Hepatocyte (in vitro differentiated cells): ENCODE data around the gene ZNF382. TPM values are rescaled to one million over a fixed set of nuclear protein-coding genes. Genes with fewer than 3 reads are reported as not detected.
"Not testable (repeated sequence)": the region's sequence is repeated elsewhere in the genome, so short reads cannot be mapped to it uniquely, and the experiment has no call there.

ENCODE experiments used
- DNase-seq: peaks from one replicate; pipeline ENCODE4 v3.0.0-alpha.2; 2016; ENCODE audit warnings: low spot score
- H2AFZ ChIP-seq: fragments of 200-600 bp; sonication (generic); 2 replicates; pipeline ENCODE4 v1.6.0; 2016; ENCODE audit warnings: antibody characterized with exemption, mild to moderate bottlenecking
- H3K27ac ChIP-seq: fragments of 200-600 bp; sonication (generic); 2 replicates; pipeline ENCODE4 v1.5.1; 2016; ENCODE audit warnings: mild to moderate bottlenecking
- H3K27me3 ChIP-seq: fragments of 200-600 bp; sonication (generic); 2 replicates; pipeline ENCODE4 v1.6.1; 2016
- H3K36me3 ChIP-seq: fragments of 200-600 bp; sonication (generic); replicated peaks from 2 replicates; pipeline ENCODE4 v1.5.1; 2016; ENCODE audit warnings: low read depth; ENCODE audit not compliant: insufficient read depth
- H3K4me1 ChIP-seq: fragments of 200-600 bp; sonication (generic); 2 replicates; pipeline ENCODE4 v1.5.1; 2016; ENCODE audit warnings: mild to moderate bottlenecking, moderate library complexity; ENCODE audit not compliant: insufficient read depth
- H3K4me2 ChIP-seq: fragments of 200-600 bp; sonication (generic); 2 replicates; pipeline ENCODE4 v1.6.0; 2016
- H3K4me3 ChIP-seq: fragments of 200-600 bp; sonication (generic); 2 replicates; pipeline ENCODE4 v1.5.1; 2016; ENCODE audit warnings: mild to moderate bottlenecking
- H3K79me2 ChIP-seq: fragments of 200-600 bp; sonication (generic); 2 replicates; pipeline ENCODE4 v1.6.0; 2017; ENCODE audit warnings: mild to moderate bottlenecking
- H3K9me2 ChIP-seq: fragments of 200-600 bp; sonication (generic); replicated peaks from 2 replicates; pipeline ENCODE4 v1.6.0; 2017; ENCODE audit warnings: mild to moderate bottlenecking; ENCODE audit not compliant: insufficient read depth
- H3K9me3 ChIP-seq: fragments of 200-600 bp; sonication (generic); 2 replicates; pipeline ENCODE4 v1.5.1; 2016; ENCODE audit warnings: low read depth, mild to moderate bottlenecking
- H4K20me1 ChIP-seq: fragments of 200-600 bp; sonication (generic); 2 replicates; pipeline ENCODE4 v1.6.0; 2016; ENCODE audit warnings: mild to moderate bottlenecking; ENCODE audit not compliant: insufficient read depth, poor library complexity, severe bottlenecking
- CTCF ChIP-seq: fragments of 200-600 bp; sonication (generic); IDR thresholded peaks from 2 replicates; pipeline ENCODE4 v1.5.1; 2016; ENCODE audit warnings: antibody characterized with exemption, mild to moderate bottlenecking; ENCODE audit not compliant: poor library complexity
- EZH2 ChIP-seq: fragments of 200-600 bp; sonication (generic); IDR thresholded peaks from 2 replicates; pipeline ENCODE4 v1.6.1; 2016; ENCODE audit warnings: antibody characterized with exemption, mild to moderate bottlenecking, borderline replicate concordance
- EZH2phosphoT487 ChIP-seq: fragments of 200-600 bp; sonication (generic); IDR thresholded peaks from one replicate; pipeline ENCODE4 v1.6.1; 2018; ENCODE audit warnings: antibody characterized with exemption, mild to moderate bottlenecking, low read depth, moderate library complexity; ENCODE audit not compliant: unreplicated experiment, severe bottlenecking
- WGBS: methylation state at CpG from one replicate; pipeline ENCODE4 v1.1.6; 2016; ENCODE audit warnings: low lambda C conversion rate; ENCODE audit errors: missing lambda C conversion rate; 5-methylcytosine and 5-hydroxymethylcytosine counted together
- polyA plus RNA-seq: library from polyadenylated mRNA; unstranded; fragments of >200 nt; fragmentation: Nextera tagmentation; extraction: Ambion mirVana; gene quantifications from 2 replicates; pipeline ENCODE4 v1.2.1, GENCODE V29; 2016
- total RNA-seq: library from RNA; depleted of rRNA; stranded (reverse); fragments of >200 nt; gene quantifications from 2 replicates; pipeline ENCODE4 v1.2.3, GENCODE V29; 2014

ZNF382 gene
- total and polyA plus RNA-seq, 2 experiments from 2014 or later = 2.4 to 6.2 TPM

- TF ChIP-seq EZH2phosphoT487 (no peak), EZH2 (no peak), CTCF (no peak)
- H3K27ac ChIP-seq = no peak overlapping the region
- H3K9me2 ChIP-seq = no peaks in the 10 kb centered on the region
- H3K4me3 ChIP-seq = no peak overlapping the region
- no peaks in the 10 kb centered on the region for H4K20me1 ChIP-seq
- no peaks in the 10 kb centered on the region for H3K27me3 ChIP-seq
- WGBS = 94% methylated on average over 3 of the region's 3 CpGs
- peaks cover 62% of the 10 kb centered on the region for H3K79me2 ChIP-seq
- DNase-seq = no peak
- H3K36me3 ChIP-seq = peaks cover 14% of the 10 kb centered on the region
- peaks cover 5% of the 10 kb centered on the region for H3K4me1 ChIP-seq
- H2AFZ ChIP-seq = no peak overlapping the region
- H3K4me2 ChIP-seq = no peak overlapping the region
- H3K9me3 ChIP-seq = peaks cover 6% of the 10 kb centered on the region
Measured at GRCh38 chr19:36577271-36577996, 27.7 kb upstream of the ZNF382 start.

- Histone ChIP-seq H3K36me3 (peaks cover 19% of the 10 kb centered on the region), H3K4me2 (no peak overlapping the region), H3K27ac (no peak overlapping the region), H3K9me2 (no peaks in the 10 kb centered on the region), H3K4me3 (no peak overlapping the region), H3K4me1 (peaks cover 5% of the 10 kb centered on the region), H3K9me3 (peaks cover 6% of the 10 kb centered on the region), H2AFZ (no peak overlapping the region), H3K79me2 (peaks cover 47% of the 10 kb centered on the region), H3K27me3 (no peaks in the 10 kb centered on the region), H4K20me1 (no peaks in the 10 kb centered on the region)
- no peak for TF ChIP-seq EZH2phosphoT487
- TF ChIP-seq CTCF = no peak
- TF ChIP-seq EZH2 = no peak
- no peak for DNase-seq
Measured at GRCh38 chr19:36579255-36579654, 25.9 kb upstream of the ZNF382 start.

- not testable (repeated sequence) for H2AFZ ChIP-seq, H3K4me1 ChIP-seq, H3K27ac ChIP-seq, H3K27me3 ChIP-seq, H3K4me2 ChIP-seq, H4K20me1 ChIP-seq, H3K9me2 ChIP-seq, DNase-seq, H3K36me3 ChIP-seq, H3K9me3 ChIP-seq, H3K4me3 ChIP-seq
- WGBS = 94% methylated on average over 10 of the region's 10 CpGs
- H3K79me2 ChIP-seq = peaks cover 17% of the 10 kb centered on the region
Measured at GRCh38 chr19:36602681-36603080, 2.4 kb upstream of the ZNF382 start.

GRCh38 chr19:36604656-36605100 is 435 bp upstream of the ZNF382 start:
- Histone ChIP-seq H3K36me3 (no peaks in the 10 kb centered on the region), H3K4me1 (peaks cover 5% of the 10 kb centered on the region), H3K79me2 (peaks cover 17% of the 10 kb centered on the region), H3K9me2 (no peaks in the 10 kb centered on the region), H3K4me3 (peak overlapping the region; percentile 97), H3K4me2 (peak overlapping the region; percentile 96), H2AFZ (peak overlapping the region; percentile 99), H3K27ac (peak overlapping the region; percentile 73), H4K20me1 (no peaks in the 10 kb centered on the region), H3K27me3 (no peaks in the 10 kb centered on the region), H3K9me3 (no peaks in the 10 kb centered on the region)
- TF ChIP-seq EZH2 (no peak), CTCF (no peak), EZH2phosphoT487 (no peak)
- peak; percentile 77 for DNase-seq
- WGBS = under 1% methylated on average over 12 of the region's 21 CpGs
